IMR-90 (cell line): ENCODE data around the gene HDAC9. TPM values are rescaled to one million over a fixed set of nuclear protein-coding genes. Genes with fewer than 3 reads are reported as not detected.

Experiments used
- ATAC-seq: fragments of 200-7000 bp; cut with Tn5 transposase; 2 replicates; pipeline ENCODE4 v1.9.1; 2020; ENCODE audit warnings: low read depth, mild to moderate bottlenecking, moderate library complexity
- BruUV-seq: library from RNA; stranded (reverse); fragments of 400-500 nt; replicated peaks from 2 replicates; lab custom pipeline; 2021; lab: Mats Ljungman, UMichigan
- CTCF ChIA-PET: fragments of 300-600 bp; formaldehyde crosslinking; extraction: SDS; loops from one replicate; lab custom pipeline; 2021; ENCODE audit warnings: antibody characterized with exemption; lab: Yijun Ruan, JAX
- POLR2A ChIA-PET: fragments of 300-600 bp; sonication (Branson Sonifier 250); formaldehyde crosslinking; loops from one replicate; lab custom pipeline; 2022; ENCODE audit warnings: antibody characterized with exemption; ENCODE audit not compliant: unreplicated experiment; lab: Charles Lee
- DNase-seq: peaks from one replicate; pipeline ENCODE4 v3.0.0; 2013
- H2AFZ ChIP-seq: replicated peaks from 2 replicates; pipeline ENCODE3; 2013; ENCODE audit warnings: low read length, mild to moderate bottlenecking; ENCODE audit not compliant: poor library complexity
- H2AK5ac ChIP-seq: 2 replicates; pipeline ENCODE4 v1.6.1; 2013; ENCODE audit warnings: low read depth, low read length, inconsistent platforms
- H2AK9ac ChIP-seq: replicated peaks from 2 replicates; pipeline ENCODE3; 2013; ENCODE audit warnings: mild to moderate bottlenecking, low read depth, low read length, moderate library complexity; ENCODE audit not compliant: poor library complexity
- H2BK120ac ChIP-seq: 2 replicates; pipeline ENCODE4 v1.6.1; 2013; ENCODE audit warnings: low read depth, low read length, inconsistent platforms
- H2BK15ac ChIP-seq: 3 replicates; pipeline ENCODE4 v1.6.1; 2013; ENCODE audit warnings: low read depth, low read length, inconsistent platforms
- H2BK20ac ChIP-seq: 2 replicates; pipeline ENCODE4 v1.6.1; 2013; ENCODE audit warnings: low read depth, mild to moderate bottlenecking, inconsistent platforms, low read length, moderate library complexity
- H2BK5ac ChIP-seq: 2 replicates; pipeline ENCODE4 v1.6.1; 2013; ENCODE audit warnings: mild to moderate bottlenecking, low read depth, low read length, inconsistent platforms; ENCODE audit not compliant: poor library complexity, severe bottlenecking
- H3K14ac ChIP-seq: replicated peaks from 2 replicates; pipeline ENCODE4 v1.6.1; 2013; ENCODE audit warnings: low read depth, low read length, inconsistent platforms
- H3K18ac ChIP-seq: 2 replicates; pipeline ENCODE4 v1.6.1; 2013; ENCODE audit warnings: low read depth, low read length, control low read depth
- H3K23ac ChIP-seq: 2 replicates; pipeline ENCODE4 v1.6.1; 2013; ENCODE audit warnings: low read depth, low read length, inconsistent platforms
- H3K27ac ChIP-seq: 2 replicates; pipeline ENCODE4 v1.5.1; 2013; ENCODE audit warnings: mild to moderate bottlenecking, control low read depth, low read length; ENCODE audit not compliant: insufficient read depth
- H3K27me3 ChIP-seq: 2 replicates; pipeline ENCODE4 v1.6.1; 2013; ENCODE audit warnings: low read length; ENCODE audit not compliant: control insufficient read depth, insufficient read depth
- H3K36me3 ChIP-seq: 2 replicates; pipeline ENCODE4 v1.6.1; 2013; ENCODE audit warnings: low read length, mixed read lengths; ENCODE audit not compliant: control insufficient read depth, insufficient read depth
- H3K4ac ChIP-seq: 2 replicates; pipeline ENCODE4 v1.6.1; 2013; ENCODE audit warnings: low read depth, low read length, inconsistent platforms
- H3K4me1 ChIP-seq: 2 replicates; pipeline ENCODE4 v1.6.1; 2013; ENCODE audit warnings: low read length, mixed read lengths; ENCODE audit not compliant: control insufficient read depth, insufficient read depth
- H3K4me2 ChIP-seq: 2 replicates; pipeline ENCODE4 v1.6.1; 2013; ENCODE audit warnings: low read depth, mild to moderate bottlenecking, control low read depth, low read length, moderate library complexity
- H3K4me3 ChIP-seq: 2 replicates; pipeline ENCODE4 v1.5.1; 2013; ENCODE audit warnings: low read depth, mild to moderate bottlenecking, control low read depth, low read length, moderate library complexity; ENCODE audit not compliant: insufficient read depth
- H3K56ac ChIP-seq: 2 replicates; pipeline ENCODE4 v1.6.1; 2013; ENCODE audit warnings: low read length, inconsistent platforms; ENCODE audit not compliant: insufficient read depth; ENCODE audit errors: extremely low read depth
- H3K79me1 ChIP-seq, 2 experiments: 2 replicates each; pipeline ENCODE4 v1.6.1; 2013; ENCODE audit warnings: low read length in 2 of 2, inconsistent platforms in 1 of 2, low read depth in 1 of 2
- H3K9ac ChIP-seq: 2 replicates; pipeline ENCODE4 v1.6.1; 2013; ENCODE audit warnings: low read depth, low read length, control low read depth
- H3K9me1 ChIP-seq: 2 replicates; pipeline ENCODE4 v1.6.1; 2013; ENCODE audit warnings: low read length, inconsistent platforms; ENCODE audit not compliant: insufficient read depth
- H3K9me3 ChIP-seq: 2 replicates; pipeline ENCODE4 v1.6.1; 2013; ENCODE audit warnings: low read length; ENCODE audit not compliant: control insufficient read depth, insufficient read depth
- H4K20me1 ChIP-seq: 2 replicates; pipeline ENCODE4 v1.6.1; 2013; ENCODE audit warnings: low read length, inconsistent platforms; ENCODE audit not compliant: insufficient read depth
- H4K5ac ChIP-seq: 2 replicates; pipeline ENCODE4 v1.6.1; 2013; ENCODE audit warnings: mild to moderate bottlenecking, low read depth, low read length, control low read depth
- H4K8ac ChIP-seq, 2 experiments: 2 replicates each; pipeline ENCODE4 v1.6.1; 2013; ENCODE audit warnings: low read depth in 2 of 2, low read length in 2 of 2, control low read depth in 1 of 2, inconsistent platforms in 1 of 2
- H4K91ac ChIP-seq: 2 replicates; pipeline ENCODE4 v1.6.1; 2013; ENCODE audit warnings: low read depth, low read length, inconsistent platforms; ENCODE audit not compliant: insufficient read depth
- BHLHE40 ChIP-seq: fragments of 150-350 bp; IDR thresholded peaks from 2 replicates; pipeline ENCODE4 v1.6.1; 2016; ENCODE audit warnings: mild to moderate bottlenecking, low read depth, low read length
- CEBPB ChIP-seq: IDR thresholded peaks from 2 replicates; pipeline ENCODE4 v1.6.1; 2012; ENCODE audit warnings: low read depth, low read length, improper control_type of control experiment
- CHD1 ChIP-seq: IDR thresholded peaks from 2 replicates; pipeline ENCODE4 v1.6.1; 2012; ENCODE audit warnings: low read depth, low read length, improper control_type of control experiment
- CTCF ChIP-seq: conservative IDR thresholded peaks from 2 replicates; pipeline ENCODE4 v1.5.1; 2012; ENCODE audit warnings: mild to moderate bottlenecking, low read depth, low read length, improper control_type of control experiment
- ELK1 ChIP-seq: fragments of 150-350 bp; IDR thresholded peaks from 2 replicates; pipeline ENCODE4 v1.6.1; 2016; ENCODE audit warnings: low read depth, mild to moderate bottlenecking, low read length, moderate library complexity, borderline replicate concordance
- FOS ChIP-seq: fragments of 150-350 bp; IDR thresholded peaks from 2 replicates; pipeline ENCODE4 v1.6.1; 2016; ENCODE audit warnings: low read depth, low read length
- MAFK ChIP-seq: IDR thresholded peaks from 2 replicates; pipeline ENCODE4 v1.6.1; 2012; ENCODE audit warnings: low read depth, low read length, improper control_type of control experiment
- MAZ ChIP-seq: IDR thresholded peaks from 2 replicates; pipeline ENCODE4 v1.6.1; 2012; ENCODE audit warnings: low read depth, mild to moderate bottlenecking, low read length, improper control_type of control experiment, moderate library complexity, borderline replicate concordance
- MXI1 ChIP-seq: IDR thresholded peaks from 2 replicates; pipeline ENCODE4 v1.6.1; 2012; ENCODE audit warnings: low read depth, mild to moderate bottlenecking, low read length, moderate library complexity, borderline replicate concordance
- NFE2L2 ChIP-seq: fragments of 150-350 bp; IDR thresholded peaks from 2 replicates; pipeline ENCODE4 v1.6.1; 2016; ENCODE audit warnings: low read depth, mild to moderate bottlenecking, low read length
- POLR2A ChIP-seq: IDR thresholded peaks from 2 replicates; pipeline ENCODE4 v1.6.1; 2012; ENCODE audit warnings: mild to moderate bottlenecking, low read depth, low read length
- RAD21 ChIP-seq: IDR thresholded peaks from 2 replicates; pipeline ENCODE4 v1.6.1; 2012; ENCODE audit warnings: low read length, improper control_type of control experiment
- RCOR1 ChIP-seq: IDR thresholded peaks from 2 replicates; pipeline ENCODE4 v1.6.1; 2012; ENCODE audit warnings: mild to moderate bottlenecking, low read length, improper control_type of control experiment; ENCODE audit not compliant: insufficient replicate concordance
- RFX5 ChIP-seq: IDR thresholded peaks from 2 replicates; pipeline ENCODE4 v1.8.0; 2012; ENCODE audit warnings: low read depth, mild to moderate bottlenecking, low read length, moderate library complexity
- SMC3 ChIP-seq: fragments of 150-350 bp; IDR thresholded peaks from 2 replicates; pipeline ENCODE4 v1.6.1; 2016; ENCODE audit warnings: low read depth, mild to moderate bottlenecking, antibody characterized with exemption, low read length, moderate library complexity
- USF2 ChIP-seq: fragments of 150-350 bp; IDR thresholded peaks from 2 replicates; pipeline ENCODE4 v1.6.1; 2017; ENCODE audit warnings: mild to moderate bottlenecking, antibody characterized with exemption, low read length, low read depth
- WGBS, 2 experiments: methylation state at CpG; one replicate each; pipeline versions ENCODE4 v1.1.5 to v1.1.7; 2013; ENCODE audit warnings: missing lambda C conversion rate in 2 of 2; ENCODE audit not compliant: insufficient read length in 1 of 2; ENCODE audit errors: extremely low coverage in 2 of 2; 5-methylcytosine and 5-hydroxymethylcytosine counted together
- dilution Hi-C: fragments of 300-500 bp; cut with HindIII; formaldehyde crosslinking; loops from one replicate; pipeline ENCODE4 v1.14.3; 2018; ENCODE audit warnings: low sequenced_read_pairs; ENCODE audit not compliant: unreplicated experiment
- in situ Hi-C: fragments of 300-500 bp; cut with MboI; formaldehyde crosslinking; loops from 3 replicates; pipeline ENCODE4 v1.14.3; 2019; ENCODE audit warnings: low sequenced_read_pairs, inconsistent platforms, mixed read lengths
- intact Hi-C: fragments of 100-400 bp; cut with micrococcal nuclease; formaldehyde crosslinking; loops from 2 replicates; pipeline ENCODE4 v1.10.0; 2022
- polyA plus RNA-seq, 3 experiments: library from polyadenylated mRNA; depleted of rRNA; stranded (reverse); fragments of >200 nt; gene quantifications; 2 replicates each; pipeline ENCODE4 v1.2.3, GENCODE V29; 2012; ENCODE audit warnings: low replicate concordance in 1 of 3
- total RNA-seq: library from RNA; depleted of rRNA; stranded (reverse); fragments of >200 nt; gene quantifications from 2 replicates; pipeline ENCODE4 v1.2.3, GENCODE V29; 2012

The HDAC9 gene
- total and polyA plus RNA-seq, 2 of the 4 experiments (the other 2 are of a cell fraction): 4.3 to 24.7 TPM

- H3K23ac ChIP-seq: no peak overlapping the region
- H3K4me2 ChIP-seq: no peak overlapping the region
- no peaks in the 10 kb centered on the region for H3K27me3 ChIP-seq
- no peak overlapping the region for H3K9ac ChIP-seq
- H3K18ac ChIP-seq: no peak overlapping the region
- intact Hi-C loops (loop anchor here (1.0 kb wide), 1 partner anchor 35 kb away; no protein-coding TSS in a partner anchor), dilution Hi-C loops (no loop called here), in situ Hi-C loops (no loop called here)
- H2BK120ac ChIP-seq: no peak overlapping the region
- no peak overlapping the region for H4K5ac ChIP-seq
- H3K9me1 ChIP-seq: no peaks in the 10 kb centered on the region
- TF ChIP-seq BHLHE40: no peak
- no peak for TF ChIP-seq CTCF
- no peak for TF ChIP-seq ELK1
- no peak for TF ChIP-seq MXI1
- TF ChIP-seq SMC3: no peak
- TF ChIP-seq POLR2A: no peak
- TF ChIP-seq CHD1: no peak
- no peak for TF ChIP-seq MAZ
- no peak for TF ChIP-seq FOS
- no peak for TF ChIP-seq CEBPB
- no peak for TF ChIP-seq RCOR1
- no peak for TF ChIP-seq USF2
- no peak for TF ChIP-seq RFX5
- TF ChIP-seq RAD21: no peak
- TF ChIP-seq NFE2L2: no peak
- TF ChIP-seq MAFK: no peak
- no peak overlapping the region for H4K8ac ChIP-seq
- WGBS, 2 experiments: no CpG with 5 or more reads among the region's 2 CpGs
- no peak for DNase-seq
- BruUV-seq: no TSS peak
- no peaks in the 10 kb centered on the region for H4K20me1 ChIP-seq
- ChIA-PET POLR2A (no interaction called here), CTCF (interaction anchor here (0.6 kb wide), 1 partner anchor 869 kb away, joined by 7 read pairs; no protein-coding TSS in a partner anchor)
- H3K14ac ChIP-seq: no peak overlapping the region
- H3K4me1 ChIP-seq: no peaks in the 10 kb centered on the region
- no peaks in the 10 kb centered on the region for H3K9me3 ChIP-seq
- no peak overlapping the region for H2BK5ac ChIP-seq
- H2AK5ac ChIP-seq: no peak overlapping the region
- H2AFZ ChIP-seq: no peak overlapping the region
- no peak overlapping the region for H4K91ac ChIP-seq
- no peak overlapping the region for H3K4ac ChIP-seq
- no peak overlapping the region for H2AK9ac ChIP-seq
- H3K4me3 ChIP-seq: no peak overlapping the region
- no peaks in the 10 kb centered on the region for H3K36me3 ChIP-seq
- no peak overlapping the region for H2BK20ac ChIP-seq
- no peak for ATAC-seq
- H2BK15ac ChIP-seq: no peak overlapping the region
- H3K27ac ChIP-seq: no peak overlapping the region
- H3K79me1 ChIP-seq: no peaks in the 10 kb centered on the region
- no peak overlapping the region for H3K56ac ChIP-seq
Observed at GRCh38 chr7:18715988-18716387, 220.4 kb downstream of the HDAC9 start.
